Osteoblast (primary cell): Measurements from ENCODE around the gene CNIH2. TPM values are rescaled to one million over a fixed set of nuclear protein-coding genes. Genes with fewer than 3 reads are reported as not detected.

Experiments
- DNase-seq: peaks from one replicate; pipeline ENCODE4 v3.0.0; 2011; ENCODE audit warnings: low spot score, mixed read lengths; ENCODE audit not compliant: insufficient read length; ENCODE audit errors: missing footprints
- H2AFZ ChIP-seq: 2 replicates; pipeline ENCODE4 v1.6.0; 2011; ENCODE audit warnings: mild to moderate bottlenecking, low read length
- H3K27ac ChIP-seq: 2 replicates; pipeline ENCODE4 v1.5.1; 2011; ENCODE audit warnings: mild to moderate bottlenecking, low read depth, low read length, moderate library complexity
- H3K27me3 ChIP-seq: 2 replicates; pipeline ENCODE4 v1.6.0; 2012; ENCODE audit warnings: mild to moderate bottlenecking, control low read depth, inconsistent platforms, low read length, moderate library complexity; ENCODE audit not compliant: insufficient read depth
- H3K36me3 ChIP-seq: 2 replicates; pipeline ENCODE4 v1.5.1; 2011; ENCODE audit warnings: mild to moderate bottlenecking, low read length, control low read depth, moderate library complexity; ENCODE audit not compliant: insufficient read depth
- H3K4me1 ChIP-seq: 2 replicates; pipeline ENCODE4 v1.5.1; 2011; ENCODE audit warnings: mild to moderate bottlenecking, low read length, control low read depth, moderate library complexity; ENCODE audit not compliant: insufficient read depth
- H3K4me2 ChIP-seq: 2 replicates; pipeline ENCODE4 v1.6.0; 2011; ENCODE audit warnings: mild to moderate bottlenecking, low read length; ENCODE audit not compliant: insufficient read depth
- H3K4me3 ChIP-seq: fragments of 200-600 bp; sonication (generic); 3 replicates; pipeline ENCODE4 v1.5.1; 2012; ENCODE audit warnings: mild to moderate bottlenecking, low read length, inconsistent platforms; ENCODE audit not compliant: insufficient read depth
- H3K79me2 ChIP-seq: 2 replicates; pipeline ENCODE4 v1.6.0; 2012; ENCODE audit warnings: mild to moderate bottlenecking, low read length, control low read depth, inconsistent platforms; ENCODE audit not compliant: insufficient read depth
- H3K9me3 ChIP-seq: 2 replicates; pipeline ENCODE4 v1.5.1; 2011; ENCODE audit warnings: low read depth, low read length, control low read depth
- H4K20me1 ChIP-seq: 2 replicates; pipeline ENCODE4 v1.6.0; 2012; ENCODE audit warnings: mild to moderate bottlenecking, low read length, control low read depth; ENCODE audit not compliant: insufficient read depth
- CTCF ChIP-seq: IDR thresholded peaks from 2 replicates; pipeline ENCODE4 v1.5.1; 2011; ENCODE audit warnings: mild to moderate bottlenecking, low read depth, low read length, moderate library complexity; ENCODE audit errors: extremely low read depth
- total RNA-seq: library from RNA; depleted of rRNA; stranded (reverse); fragments of >200 nt; gene quantifications from 2 replicates; pipeline ENCODE4 v1.2.3, GENCODE V29; 2012

CNIH2 gene
- total RNA-seq, 1 donor, result not detected

GRCh38 chr11:66258473-66258893 lies 19.5 kb upstream of the CNIH2 start:
- Histone ChIP-seq H4K20me1 (peaks cover 18% of the 10 kb centered on the region), H3K27ac (peak overlapping the region; percentile 76)

GRCh38 chr11:66259225-66259624 lies 18.8 kb upstream of the CNIH2 start:
- Histone ChIP-seq H3K36me3 (peaks cover 25% of the 10 kb centered on the region), H4K20me1 (peaks cover 18% of the 10 kb centered on the region), H3K27ac (no peak overlapping the region), H3K4me1 (peaks cover 14% of the 10 kb centered on the region), H3K4me2 (no peak overlapping the region), H3K4me3 (no peak overlapping the region), H3K27me3 (no peaks in the 10 kb centered on the region), H3K9me3 (no peaks in the 10 kb centered on the region), H3K79me2 (peaks cover 19% of the 10 kb centered on the region), H2AFZ (no peak overlapping the region)
- no peak for DNase-seq
- no peak for TF ChIP-seq CTCF

More at GRCh38 chr11:66258473-66258893, 19.5 kb upstream of the CNIH2 start:
- DNase-seq, result no peak
- H3K79me2 ChIP-seq, result peaks cover 19% of the 10 kb centered on the region
- no peak overlapping the region for H2AFZ ChIP-seq
- H3K4me2 ChIP-seq, result peak overlapping the region; percentile 98
- H3K9me3 ChIP-seq, result no peaks in the 10 kb centered on the region
- H3K36me3 ChIP-seq, result peaks cover 24% of the 10 kb centered on the region
- peak overlapping the region; percentile 96 for H3K4me3 ChIP-seq
- H3K4me1 ChIP-seq, result peaks cover 14% of the 10 kb centered on the region
- TF ChIP-seq CTCF, result no peak
- no peaks in the 10 kb centered on the region for H3K27me3 ChIP-seq

- H3K36me3 ChIP-seq, result peaks cover 33% of the 10 kb centered on the region
- TF ChIP-seq CTCF, result no peak
- H3K4me2 ChIP-seq, result no peak overlapping the region
- H3K27ac ChIP-seq, result no peak overlapping the region
- H3K4me3 ChIP-seq, result no peak overlapping the region
- H3K4me1 ChIP-seq, result peaks cover 14% of the 10 kb centered on the region
- no peaks in the 10 kb centered on the region for H3K27me3 ChIP-seq
- peaks cover 19% of the 10 kb centered on the region for H3K79me2 ChIP-seq
- DNase-seq, result no peak
- H4K20me1 ChIP-seq, result peaks cover 18% of the 10 kb centered on the region
- H2AFZ ChIP-seq, result no peak overlapping the region
- no peaks in the 10 kb centered on the region for H3K9me3 ChIP-seq
Measured at GRCh38 chr11:66259956-66260355, 18.0 kb upstream of the CNIH2 start.

- Histone ChIP-seq H3K9me3 (no peaks in the 10 kb centered on the region), H3K4me2 (no peak overlapping the region), H2AFZ (no peak overlapping the region), H4K20me1 (peaks cover 18% of the 10 kb centered on the region), H3K79me2 (peaks cover 19% of the 10 kb centered on the region), H3K27ac (no peak overlapping the region), H3K4me3 (no peak overlapping the region), H3K36me3 (peaks cover 36% of the 10 kb centered on the region), H3K27me3 (no peaks in the 10 kb centered on the region), H3K4me1 (peaks cover 13% of the 10 kb centered on the region)
- DNase-seq, result no peak
- TF ChIP-seq CTCF, result no peak
Measured at GRCh38 chr11:66261578-66261977, 16.4 kb upstream of the CNIH2 start.
